ENCODE results near the gene CARMIL1. TPM values are rescaled to one million over a fixed set of nuclear protein-coding genes. Genes with fewer than 3 reads are reported as not detected.

The CARMIL1 gene
- total and polyA plus RNA-seq, 10 of the 15 experiments (the other 5 are each of a cell fraction or from before 2014, with no cell fraction given): 6.4 to 18.1 (median 10.3) TPM

- no TSS peak for BruUV-seq (replicated peaks)
- no peak overlapping the region for H3K4me3 ChIP-seq
- no peaks in the 10 kb centered on the region; a peak in 1 of 4 replicates for H3K36me3 ChIP-seq (ENCODE audit: control insufficient read depth in 2 of 2, insufficient read depth in 2 of 2, low read length in 1 of 2)
- DNase-seq (ENCODE audit: low read depth, low spot score) (no peak), ATAC-seq (no peak), FAIRE-seq (no peak)
- H3K79me2 ChIP-seq (ENCODE audit: control insufficient read depth, insufficient read depth, low read length): no peaks in the 10 kb centered on the region
- POLR2A ChIA-PET: no interaction called here
- no peaks in the 10 kb centered on the region for H3K27me3 ChIP-seq (replicated peaks in 1 of 2; ENCODE audit: control insufficient read depth in 2 of 2, insufficient read depth in 2 of 2, low read length in 1 of 2)
- H3K27ac ChIP-seq (ENCODE audit: control insufficient read depth, insufficient read depth): no peak overlapping the region
- no peaks in the 10 kb centered on the region; the same call in 2 of the 3 replicates for H3K9me3 ChIP-seq (replicated peaks; ENCODE audit: control insufficient read depth, insufficient read depth, low read length)
- H4K20me1 ChIP-seq (ENCODE audit: control insufficient read depth, insufficient read depth): no peaks in the 10 kb centered on the region
- RAD21 ChIA-PET (ENCODE audit: unreplicated experiment): interaction anchor here (1.5 kb wide), 1 partner anchor 156 kb away, joined by 3 read pairs; no protein-coding TSS in a partner anchor
- in situ Hi-C loops (cut with MboI): no loop called here
- H3K4me1 ChIP-seq (ENCODE audit: control insufficient read depth, insufficient read depth, low read length): no peaks in the 10 kb centered on the region
- no peak overlapping the region for H2AFZ ChIP-seq (ENCODE audit: control insufficient read depth, low read depth, low read length)
- intact Hi-C loops (cut with micrococcal nuclease; ENCODE audit: unreplicated experiment): no loop called here
- H3K9ac ChIP-seq (ENCODE audit: control insufficient read depth, insufficient read depth, low read length): no peak overlapping the region
- SMC1A ChIA-PET (ENCODE audit: uncharacterized antibody, unreplicated experiment): interaction anchor here (0.5 to 1.7 kb wide), 3 partner anchors 242 to 258 kb away, joined by 3 to 5 read pairs (median 3); no protein-coding TSS in a partner anchor
- CTCF ChIA-PET: interaction anchor here (1.1 to 2.1 kb wide), 2 partner anchors 18 to 284 kb away, joined by 3 to 8 read pairs; no protein-coding TSS in a partner anchor
- WGBS (ENCODE audit: insufficient coverage, insufficient replicate concordance, low lambda C conversion rate, missing lambda C conversion rate): 30% methylated on average over 3 of the region's 3 CpGs
- H3K4me2 ChIP-seq (ENCODE audit: control insufficient read depth, insufficient read depth): no peak overlapping the region
- TF ChIP-seq SP1 (IDR thresholded peaks at IDR 0.05; ENCODE audit: low read depth, low read length) (no peak), RELB (IDR thresholded peaks at IDR 0.05; ENCODE audit: low read depth) (no peak), SIN3A (IDR thresholded peaks at IDR 0.05; ENCODE audit: low read depth, low read length) (no peak), KAT2A (conservative IDR thresholded peaks at IDR 0.05; ENCODE audit: control insufficient read depth, low read depth, low read length) (no peak), ZZZ3 (IDR thresholded peaks at IDR 0.05; ENCODE audit: control insufficient read depth, insufficient read length, low read depth) (no peak), GATAD2B (conservative IDR thresholded peaks at IDR 0.05; ENCODE audit: low read depth) (no peak), CTCF (IDR thresholded peaks at IDR 0.05 in 2 of 3, conservative IDR thresholded peaks at IDR 0.05 in 1 of 3; ENCODE audit: control insufficient read depth in 2 of 3, extremely low read depth in 1 of 3, insufficient read depth in 1 of 3, low read depth in 3 of 3, low read length in 3 of 3) (no peak), SREBF2 (IDR thresholded peaks at IDR 0.05; ENCODE audit: low read length) (no peak), STAT1 (conservative IDR thresholded peaks at IDR 0.05) (no peak), HDAC2 (IDR thresholded peaks at IDR 0.05) (no peak), MAX (IDR thresholded peaks at IDR 0.05; ENCODE audit: low read depth, low read length) (no peak), ATF7 (IDR thresholded peaks at IDR 0.05; ENCODE audit: low read depth) (no peak), NR2C2 (IDR thresholded peaks at IDR 0.05; ENCODE audit: borderline replicate concordance, control insufficient read depth, insufficient read length, low read depth) (no peak), E2F4 (IDR thresholded peaks at IDR 0.05; ENCODE audit: low read depth, low read length) (no peak), ZBTB4 (CRISPR knock-in tag; IDR thresholded peaks at IDR 0.05) (no peak)
These were observed 228.9 kb downstream of the CARMIL1 start for GRCh38 chr6:25508051-25508450.
